SU-DHL-6 (cell line): ENCODE measurements around the gene IQCN.

Source experiments
- H2AFZ ChIP-seq: fragments of 200-600 bp; sonication (generic); 2 replicates; pipeline ENCODE4 v1.6.1; 2014; ENCODE audit warnings: low read depth, mild to moderate bottlenecking, moderate library complexity, mixed read lengths, antibody characterized with exemption, low read length; ENCODE audit not compliant: severe bottlenecking
- H3F3A ChIP-seq: fragments of 200-600 bp; shearing (Covaris generic); 2 replicates; pipeline ENCODE4 v1.6.0; 2016; ENCODE audit warnings: antibody characterized with exemption, mild to moderate bottlenecking; ENCODE audit not compliant: insufficient read depth
- H3K27ac ChIP-seq: fragments of 200-600 bp; sonication (generic); 2 replicates; pipeline ENCODE4 v1.5.1; 2016; ENCODE audit warnings: low read depth, mild to moderate bottlenecking, low read length, moderate library complexity, mixed read lengths
- H3K27me3 ChIP-seq: fragments of 200-600 bp; sonication (generic), shearing (Covaris generic); 2 replicates; pipeline ENCODE4 v1.6.0; 2014; ENCODE audit warnings: mild to moderate bottlenecking, low read length
- H3K36me3 ChIP-seq: fragments of 200-600 bp; sonication (generic); 2 replicates; pipeline ENCODE4 v1.6.1; 2014; ENCODE audit warnings: mild to moderate bottlenecking, low read length, mixed read lengths
- H3K4me2 ChIP-seq: fragments of 300-600, 200-600 bp; shearing (Covaris generic), sonication (generic); 2 replicates; pipeline ENCODE4 v1.6.0; 2014; ENCODE audit warnings: low read length, low read depth, mild to moderate bottlenecking; ENCODE audit not compliant: poor library complexity, severe bottlenecking
- H3K4me3 ChIP-seq: fragments of 200-600 bp; sonication (generic); 2 replicates; pipeline ENCODE4 v1.5.1; 2014; ENCODE audit warnings: antibody characterized with exemption, low read length, mild to moderate bottlenecking, mixed read lengths; ENCODE audit not compliant: insufficient read depth, poor library complexity, severe bottlenecking
- H3K79me2 ChIP-seq: fragments of 200-600 bp; sonication (generic); 2 replicates; pipeline ENCODE4 v1.6.1; 2014; ENCODE audit warnings: mild to moderate bottlenecking, low read length, moderate library complexity; ENCODE audit not compliant: insufficient read depth
- H3K9ac ChIP-seq: fragments of 200-600 bp; sonication (generic); 2 replicates; pipeline ENCODE4 v1.7.0; 2014; ENCODE audit warnings: mild to moderate bottlenecking, low read length
- H3K9me2 ChIP-seq: fragments of 200-600 bp; sonication (generic); replicated peaks from 2 replicates; pipeline ENCODE4 v1.6.1; 2014; ENCODE audit warnings: low read length; ENCODE audit not compliant: insufficient read depth
- H3K9me3 ChIP-seq: fragments of 200-600 bp; sonication (generic); 2 replicates; pipeline ENCODE4 v1.6.1; 2014; ENCODE audit warnings: low read length, mixed read lengths; ENCODE audit not compliant: insufficient read depth
- H4K20me1 ChIP-seq: fragments of 200-600 bp; sonication (generic); 2 replicates; pipeline ENCODE4 v1.6.1; 2014; ENCODE audit warnings: low read depth, mild to moderate bottlenecking, antibody characterized with exemption, low read length, moderate library complexity, mixed read lengths
- CTCF ChIP-seq: fragments of 200-600 bp; sonication (generic); IDR thresholded peaks from one replicate; pipeline ENCODE4 v1.5.1; 2017; ENCODE audit warnings: antibody characterized with exemption, mild to moderate bottlenecking, low read length, moderate library complexity; ENCODE audit not compliant: insufficient read depth, poor library complexity, severe bottlenecking
- EZH2phosphoT487 ChIP-seq: fragments of 200-600 bp; sonication (generic), shearing (Covaris generic); conservative IDR thresholded peaks from 2 replicates; pipeline ENCODE4 v1.6.1; 2018; ENCODE audit warnings: mild to moderate bottlenecking, antibody characterized with exemption, low read length, moderate library complexity, mixed read lengths

The IQCN gene

GRCh38 chr19:18298601-18299000, 24.3 kb upstream of the IQCN start:
- Histone ChIP-seq H4K20me1 (no peaks in the 10 kb centered on the region), H3K27me3 (no peaks in the 10 kb centered on the region), H3K9ac (no peak overlapping the region), H3K36me3 (no peaks in the 10 kb centered on the region), H3F3A (no peaks in the 10 kb centered on the region), H3K27ac (no peak overlapping the region), H3K9me2 (no peaks in the 10 kb centered on the region), H3K4me3 (no peak overlapping the region), H3K79me2 (no peaks in the 10 kb centered on the region), H3K4me2 (no peak overlapping the region), H2AFZ (no peak overlapping the region), H3K9me3 (no peaks in the 10 kb centered on the region)
- TF ChIP-seq EZH2phosphoT487, result no peak
- TF ChIP-seq CTCF, result no peak

- Histone ChIP-seq H3K27ac (no peak overlapping the region), H3K4me2 (no peak overlapping the region)
Measured at GRCh38 chr19:18297308-18297707, 23.1 kb upstream of the IQCN start.

GRCh38 chr19:18295034-18295451, 20.8 kb upstream of the IQCN start:
- H2AFZ ChIP-seq, result no peak overlapping the region
- H3K4me2 ChIP-seq, result no peak overlapping the region
- H3K9me3 ChIP-seq, result no peaks in the 10 kb centered on the region
- H3K27ac ChIP-seq, result no peak overlapping the region
- no peaks in the 10 kb centered on the region for H3F3A ChIP-seq
- no peaks in the 10 kb centered on the region for H3K9me2 ChIP-seq
- no peaks in the 10 kb centered on the region for H3K79me2 ChIP-seq
- no peaks in the 10 kb centered on the region for H4K20me1 ChIP-seq
- no peaks in the 10 kb centered on the region for H3K36me3 ChIP-seq
- TF ChIP-seq EZH2phosphoT487 (no peak), CTCF (no peak)
- H3K9ac ChIP-seq, result no peak overlapping the region
- no peaks in the 10 kb centered on the region for H3K27me3 ChIP-seq
- H3K4me3 ChIP-seq, result no peak overlapping the region

More at GRCh38 chr19:18297308-18297707, 23.1 kb upstream of the IQCN start:
- Histone ChIP-seq H2AFZ (no peak overlapping the region), H3K36me3 (no peaks in the 10 kb centered on the region), H3K9me3 (no peaks in the 10 kb centered on the region), H4K20me1 (no peaks in the 10 kb centered on the region), H3K9me2 (no peaks in the 10 kb centered on the region), H3F3A (no peaks in the 10 kb centered on the region), H3K79me2 (no peaks in the 10 kb centered on the region), H3K27me3 (no peaks in the 10 kb centered on the region), H3K9ac (no peak overlapping the region), H3K4me3 (no peak overlapping the region)
- TF ChIP-seq CTCF (no peak), EZH2phosphoT487 (no peak)

- Histone ChIP-seq H3K9ac (no peak overlapping the region), H3K27me3 (no peaks in the 10 kb centered on the region), H3K79me2 (no peaks in the 10 kb centered on the region), H3K27ac (no peak overlapping the region), H3K4me2 (no peak overlapping the region), H3K9me2 (no peaks in the 10 kb centered on the region), H3K36me3 (no peaks in the 10 kb centered on the region), H3K9me3 (no peaks in the 10 kb centered on the region), H2AFZ (no peak overlapping the region), H3K4me3 (no peak overlapping the region), H3F3A (peaks cover 4% of the 10 kb centered on the region; the same call in 1 of the 2 replicates), H4K20me1 (no peaks in the 10 kb centered on the region)
- TF ChIP-seq CTCF, result no peak
- TF ChIP-seq EZH2phosphoT487, result no peak
Measured at GRCh38 chr19:18294467-18294864, 20.2 kb upstream of the IQCN start.
